ENCODE measurements around the gene GDPD1.

- no peak for TF ChIP-seq POLR2A (IDR thresholded peaks at IDR 0.05)
- TF ChIP-seq CTCF (IDR thresholded peaks at IDR 0.05), result no peak
Measured at GRCh38 chr17:59219992-59220327, 351 bp upstream of the GDPD1 start.

Data from breast epithelium (tissue), 3 donors.